SK-N-MC (cell line): Measurements from ENCODE around the gene COX4I2.

Experiments
- EZH2 ChIP-seq: fragments of 200-600 bp; sonication (generic); IDR thresholded peaks from one replicate; pipeline ENCODE4 v1.6.1; 2017; ENCODE audit warnings: antibody characterized with exemption
- POLR2AphosphoS5 ChIP-seq: IDR thresholded peaks from 2 replicates; pipeline ENCODE4 v1.6.1; 2012; ENCODE audit warnings: mild to moderate bottlenecking, low read depth, low read length, borderline replicate concordance

GRCh38 chr20:31691646-31692275 is 54.0 kb downstream of the COX4I2 start:
- TF ChIP-seq EZH2, result no peak
- no peak for TF ChIP-seq POLR2AphosphoS5
